Measurements from ENCODE around the gene NCBP2L.

DNA sequence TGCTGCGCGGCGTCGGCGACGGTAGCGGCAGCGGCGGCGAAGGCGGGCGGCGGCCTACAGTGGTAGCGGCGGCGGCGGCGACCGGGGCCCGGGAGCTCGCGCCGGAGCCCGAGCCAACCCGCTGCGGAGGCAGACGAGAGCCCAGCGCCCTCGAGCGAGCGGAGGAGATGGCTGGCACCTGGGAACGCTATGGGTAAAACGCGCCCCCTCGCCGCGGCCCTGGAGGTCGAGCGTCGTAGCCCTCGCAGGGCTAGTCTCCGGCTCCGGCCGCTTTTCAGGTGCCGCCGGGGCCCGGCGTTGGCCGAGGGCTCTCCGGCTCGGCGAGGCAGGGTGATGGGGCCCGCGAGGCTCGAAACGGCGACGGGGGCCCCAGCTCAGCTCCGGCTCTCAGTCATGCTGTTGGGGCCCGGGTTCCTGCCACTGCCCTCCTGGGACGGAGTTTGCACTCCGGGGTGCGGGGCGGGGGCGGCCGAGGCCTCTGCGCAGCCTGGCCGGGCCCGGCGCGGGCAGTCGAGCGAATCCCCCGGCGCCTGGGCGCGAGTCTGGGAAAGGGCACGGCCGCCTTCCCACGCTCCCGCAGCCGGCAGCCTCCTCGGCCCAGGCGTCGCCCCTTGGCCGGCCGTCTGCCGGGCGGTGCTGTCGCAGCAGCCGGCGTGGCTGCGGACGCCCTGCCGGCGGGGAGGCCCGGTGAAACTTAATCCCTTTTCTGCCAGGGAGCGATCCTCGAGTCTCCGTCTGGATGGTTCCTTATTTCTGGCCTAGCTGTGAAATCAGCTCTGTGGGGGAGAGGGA is 48.9 kb downstream of the NCBP2L start:
- TF ChIP-seq, protein P1, sequence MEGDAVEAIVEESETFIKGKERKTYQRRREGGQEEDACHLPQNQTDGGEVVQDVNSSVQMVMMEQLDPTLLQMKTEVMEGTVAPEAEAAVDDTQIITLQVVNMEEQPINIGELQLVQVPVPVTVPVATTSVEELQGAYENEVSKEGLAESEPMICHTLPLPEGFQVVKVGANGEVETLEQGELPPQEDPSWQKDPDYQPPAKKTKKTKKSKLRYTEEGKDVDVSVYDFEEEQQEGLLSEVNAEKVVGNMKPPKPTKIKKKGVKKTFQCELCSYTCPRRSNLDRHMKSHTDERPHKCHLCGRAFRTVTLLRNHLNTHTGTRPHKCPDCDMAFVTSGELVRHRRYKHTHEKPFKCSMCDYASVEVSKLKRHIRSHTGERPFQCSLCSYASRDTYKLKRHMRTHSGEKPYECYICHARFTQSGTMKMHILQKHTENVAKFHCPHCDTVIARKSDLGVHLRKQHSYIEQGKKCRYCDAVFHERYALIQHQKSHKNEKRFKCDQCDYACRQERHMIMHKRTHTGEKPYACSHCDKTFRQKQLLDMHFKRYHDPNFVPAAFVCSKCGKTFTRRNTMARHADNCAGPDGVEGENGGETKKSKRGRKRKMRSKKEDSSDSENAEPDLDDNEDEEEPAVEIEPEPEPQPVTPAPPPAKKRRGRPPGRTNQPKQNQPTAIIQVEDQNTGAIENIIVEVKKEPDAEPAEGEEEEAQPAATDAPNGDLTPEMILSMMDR (IDR thresholded peaks at IDR 0.05; ENCODE audit: borderline replicate concordance, extremely low read depth, low read length, poor library complexity, severe bottlenecking): no peak
- no peak for TF ChIP-seq EZH2 (IDR thresholded peaks at IDR 0.05; ENCODE audit: borderline replicate concordance, low read depth, low read length, severe bottlenecking)
